Stimulated activated CD4-positive, alpha-beta T cell treated with anti-CD3 and anti-CD28 coated beads, Interleukin-12 subunit alpha, Interleukin-12 subunit beta, amount 100 ng/mL, for 24 hours (primary cell): Measurements from ENCODE around the gene ZNF253.
"Not testable (repeated sequence)": the region's sequence is repeated elsewhere in the genome, so short reads cannot be mapped to it uniquely, and the experiment has no call there.

Experiments
- DNase-seq, 2 experiments: peaks; one replicate each; pipeline ENCODE4 v3.0.0-alpha.2; 2020; ENCODE audit warnings: low read depth in 2 of 2

ZNF253 gene

GRCh38 chr19:19892055-19892941, 26.6 kb downstream of the ZNF253 start:
- DNase-seq = not testable (repeated sequence)

- no peak for DNase-seq
Observed at GRCh38 chr19:19900139-19900728, 34.6 kb downstream of the ZNF253 start.

- DNase-seq = peak; percentile 75 to 87
Observed at GRCh38 chr19:19900729-19901444, 35.2 kb downstream of the ZNF253 start, which contains the start of gene ZNF93. ZNF93 (plus strand) TSS chr19:19900946; CDS start chr19:19901089, 143 bp downstream.

- not testable (repeated sequence) for DNase-seq
Observed at GRCh38 chr19:19907551-19907950, 41.9 kb downstream of the ZNF253 start.

GRCh38 chr19:19909654-19910053, 44.0 kb downstream of the ZNF253 start:
- DNase-seq = no peak

- no peak for DNase-seq
Observed at GRCh38 chr19:19911150-19911549, 45.5 kb downstream of the ZNF253 start.

- DNase-seq = no peak
Observed at GRCh38 chr19:19914596-19914995, 48.9 kb downstream of the ZNF253 start.

- peak in 1 of 2 experiments; percentile 3 for DNase-seq
Observed at GRCh38 chr19:19930417-19930816, 64.7 kb downstream of the ZNF253 start.

GRCh38 chr19:19933432-19934314, 68.0 kb downstream of the ZNF253 start:
- DNase-seq = not testable (repeated sequence)

- DNase-seq = no peak
Observed at GRCh38 chr19:19937403-19937802, 71.7 kb downstream of the ZNF253 start.

GRCh38 chr19:19938449-19938848, 72.8 kb downstream of the ZNF253 start:
- DNase-seq = no peak

GRCh38 chr19:19943848-19944582, 78.3 kb downstream of the ZNF253 start:
- DNase-seq = no peak
